Upper lobe of left lung (tissue), 4 donors: Measurements from ENCODE around the gene DDX27.

Experiments
- CTCF ChIP-seq, 6 experiments: fragments of 450-650 bp in 4 of 6; fragments of 200-600 bp in 2 of 6; sonication (generic) in 2 of 6; IDR thresholded peaks; one replicate each; pipeline ENCODE4 v1.5.1; 2016 to 2019; ENCODE audit warnings: antibody characterized with exemption in 6 of 6
- POLR2AphosphoS5 ChIP-seq, 2 donors: sonication (generic); formaldehyde crosslinking; IDR thresholded peaks; one replicate each; pipeline ENCODE4 v1.5.1; 2017; ENCODE audit warnings: antibody characterized with exemption in 2 of 2

GRCh38 chr20:49281913-49282467 is 62.8 kb downstream of the DDX27 start:
- TF ChIP-seq CTCF (IDR thresholded peaks at IDR 0.05) (no peak), POLR2AphosphoS5 (IDR thresholded peaks at IDR 0.05) (no peak)
